Parietal lobe (tissue), 2 donors: ENCODE measurements around the gene ERCC3. TPM values are rescaled to one million over a fixed set of nuclear protein-coding genes. Genes with fewer than 3 reads are reported as not detected.

Experiments used
- small RNA-seq: library from RNA; depleted of rRNA; stranded (forward); fragments of <200 nt; gene quantifications from one replicate; pipeline ENCODE3, GENCODE V24; 2014; ENCODE audit warnings: low replicate concordance
- total RNA-seq: library from RNA; depleted of rRNA; stranded (reverse); fragments of >200 nt; gene quantifications from one replicate; pipeline ENCODE4 v1.2.3, GENCODE V29; 2014

The ERCC3 gene
- total RNA-seq: 72.0 TPM

GRCh38 chr2:127293748-127294562 is at the start of gene ERCC3:
TSS of gene ERCC3 (minus strand) at chr2:127294144. CDS start at chr2:127294081, 63 bp downstream.

DNA sequence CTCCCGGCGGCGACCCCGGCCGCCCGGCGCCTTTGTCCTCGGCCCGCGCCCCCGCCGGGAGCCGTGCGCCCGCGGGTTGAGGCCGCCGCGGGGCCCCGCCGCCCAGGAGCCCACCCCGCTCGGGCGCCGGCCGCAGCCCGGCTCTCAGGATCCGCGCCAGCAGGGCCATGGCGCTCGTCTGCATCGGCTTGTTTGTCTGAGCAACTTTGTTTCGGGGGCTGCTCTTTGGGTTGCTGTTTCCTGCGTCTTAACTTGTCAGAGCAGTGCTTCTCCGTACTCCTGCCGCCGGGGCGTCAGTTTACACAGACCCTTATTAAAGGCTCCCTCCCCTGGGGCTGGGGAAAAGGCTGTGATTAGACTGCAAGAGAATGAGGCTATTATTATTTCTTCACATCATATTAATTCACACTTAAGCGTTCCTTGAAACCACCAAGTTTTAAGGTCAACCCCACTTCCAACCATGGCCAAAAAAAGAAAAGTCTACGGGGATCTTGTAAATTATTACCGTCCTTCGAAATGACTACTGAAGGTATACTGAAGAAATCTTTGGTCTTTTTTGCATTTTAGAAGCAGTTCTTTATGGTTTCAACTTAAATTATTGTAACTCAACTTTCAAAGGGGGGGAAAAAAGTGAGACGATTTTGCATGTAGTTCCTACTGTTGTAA is 73.7 kb downstream of the ERCC3 start, which contains the start of gene CYP27C1:
Gene CYP27C1, minus strand, starts transcription at position 198 of the 666 bp plus-strand sequence. Its CDS starts 29 bp downstream, at position 169.

Small RNAs within 50 kb of the gene (small RNA-seq; reads per million reads assigned to genes)
- gene RNU6-1147P: not detected

Other genes starting within 250 kb of the ERCC3 start
- gene BIN1, start 187.0 kb downstream of the ERCC3 start, total RNA-seq: 67.9 TPM
- 3.1 TPM for gene CYP27C1, start 73.8 kb downstream of the ERCC3 start, total RNA-seq
- 58.8 TPM for gene MAP3K2, start 93.8 kb upstream of the ERCC3 start, total RNA-seq
- not detected for gene PROC, start 124.3 kb upstream of the ERCC3 start, total RNA-seq
- gene IWS1, start 232.3 kb upstream of the ERCC3 start, total RNA-seq: 50.4 TPM
- not detected for gene MYO7B, start 241.5 kb upstream of the ERCC3 start, total RNA-seq